ENCODE results near the gene NFIL3.

NFIL3 gene

DNA sequence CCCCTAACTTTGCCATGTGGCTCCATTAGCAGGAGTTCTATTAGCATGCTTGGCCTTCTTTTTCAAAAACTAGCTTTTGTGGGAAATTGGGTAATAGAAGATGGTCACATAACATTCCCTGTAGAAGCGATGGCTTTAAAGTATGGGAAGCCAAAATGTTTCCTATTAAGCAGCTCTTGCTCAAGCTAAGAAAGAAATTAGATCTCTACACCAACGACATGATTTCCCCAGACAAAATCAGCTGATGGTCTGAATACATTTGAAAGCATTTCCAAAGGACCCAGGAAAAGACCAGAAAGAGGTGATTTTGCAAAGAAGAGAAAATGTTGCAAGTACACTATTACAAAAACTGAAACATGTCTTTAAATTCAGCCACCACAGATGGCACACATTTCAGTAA, 4.8 kb upstream of the NFIL3 start:
- TF ChIP-seq, protein P1, sequence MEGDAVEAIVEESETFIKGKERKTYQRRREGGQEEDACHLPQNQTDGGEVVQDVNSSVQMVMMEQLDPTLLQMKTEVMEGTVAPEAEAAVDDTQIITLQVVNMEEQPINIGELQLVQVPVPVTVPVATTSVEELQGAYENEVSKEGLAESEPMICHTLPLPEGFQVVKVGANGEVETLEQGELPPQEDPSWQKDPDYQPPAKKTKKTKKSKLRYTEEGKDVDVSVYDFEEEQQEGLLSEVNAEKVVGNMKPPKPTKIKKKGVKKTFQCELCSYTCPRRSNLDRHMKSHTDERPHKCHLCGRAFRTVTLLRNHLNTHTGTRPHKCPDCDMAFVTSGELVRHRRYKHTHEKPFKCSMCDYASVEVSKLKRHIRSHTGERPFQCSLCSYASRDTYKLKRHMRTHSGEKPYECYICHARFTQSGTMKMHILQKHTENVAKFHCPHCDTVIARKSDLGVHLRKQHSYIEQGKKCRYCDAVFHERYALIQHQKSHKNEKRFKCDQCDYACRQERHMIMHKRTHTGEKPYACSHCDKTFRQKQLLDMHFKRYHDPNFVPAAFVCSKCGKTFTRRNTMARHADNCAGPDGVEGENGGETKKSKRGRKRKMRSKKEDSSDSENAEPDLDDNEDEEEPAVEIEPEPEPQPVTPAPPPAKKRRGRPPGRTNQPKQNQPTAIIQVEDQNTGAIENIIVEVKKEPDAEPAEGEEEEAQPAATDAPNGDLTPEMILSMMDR (conservative IDR thresholded peaks at IDR 0.05; ENCODE audit: low read depth, low read length): no peak
- H3K4me3 ChIP-seq (ENCODE audit: low read depth, low read length): no peak overlapping the region
- DNase-seq (ENCODE audit: low read depth): peak; percentile 64

DNA sequence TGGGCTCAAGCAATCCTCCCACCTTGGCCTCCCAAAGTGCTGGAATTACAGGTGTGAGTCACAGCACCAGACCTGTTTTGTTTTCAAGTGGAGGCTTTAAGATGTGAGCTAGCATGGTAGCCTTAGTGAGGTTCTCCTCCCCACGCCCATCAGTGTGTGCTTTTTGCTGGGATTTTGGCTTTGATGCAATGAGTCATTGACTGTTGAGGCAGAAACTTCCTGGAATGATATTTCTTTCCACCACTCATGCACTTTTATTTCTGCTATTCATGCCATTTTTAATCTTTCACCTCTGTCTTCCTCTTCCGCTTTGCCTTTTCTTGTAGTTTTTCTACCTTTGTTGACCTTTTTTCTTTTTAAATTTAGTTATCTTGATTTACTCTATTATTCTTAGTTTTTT, 4.2 kb upstream of the NFIL3 start:
- DNase-seq (ENCODE audit: low read depth): peak; percentile 68
- TF ChIP-seq, protein P1 (conservative IDR thresholded peaks at IDR 0.05; ENCODE audit: low read depth, low read length): no peak
- H3K4me3 ChIP-seq (ENCODE audit: low read depth, low read length): no peak overlapping the region

DNA sequence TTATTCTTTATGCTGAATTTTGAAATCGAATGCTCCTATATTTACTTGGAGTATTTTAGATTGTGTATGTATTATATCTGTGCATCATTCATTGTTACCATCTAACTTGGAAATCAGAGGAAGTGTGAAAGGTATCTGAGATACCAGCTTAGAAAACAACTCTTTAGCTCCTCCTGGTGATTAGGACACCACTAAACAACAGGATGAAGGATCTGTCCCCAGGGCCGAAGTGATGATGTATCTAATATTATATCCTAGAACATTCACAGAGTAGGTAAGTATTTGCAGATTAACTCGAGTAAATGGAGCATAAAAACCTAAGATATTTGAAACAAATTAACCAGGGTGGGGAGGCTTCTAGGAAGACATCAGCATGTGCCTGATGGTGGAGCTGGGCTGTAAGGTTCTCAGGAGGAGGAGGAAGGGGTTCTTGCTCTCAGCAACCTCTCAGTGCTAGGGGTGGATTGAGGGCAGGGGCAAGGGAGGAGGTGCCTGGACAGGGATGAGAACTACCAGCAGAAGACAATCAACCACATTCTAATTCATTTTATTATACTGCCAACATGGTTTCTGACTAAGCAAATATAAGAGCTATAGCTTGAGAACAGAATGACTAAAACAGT, 2.6 kb upstream of the NFIL3 start:
- no peak overlapping the region for H3K4me3 ChIP-seq (ENCODE audit: low read depth, low read length)
- DNase-seq (ENCODE audit: low read depth): peak; percentile 82
- TF ChIP-seq, protein P1 (conservative IDR thresholded peaks at IDR 0.05; ENCODE audit: low read depth, low read length): peak; percentile 59

DNA sequence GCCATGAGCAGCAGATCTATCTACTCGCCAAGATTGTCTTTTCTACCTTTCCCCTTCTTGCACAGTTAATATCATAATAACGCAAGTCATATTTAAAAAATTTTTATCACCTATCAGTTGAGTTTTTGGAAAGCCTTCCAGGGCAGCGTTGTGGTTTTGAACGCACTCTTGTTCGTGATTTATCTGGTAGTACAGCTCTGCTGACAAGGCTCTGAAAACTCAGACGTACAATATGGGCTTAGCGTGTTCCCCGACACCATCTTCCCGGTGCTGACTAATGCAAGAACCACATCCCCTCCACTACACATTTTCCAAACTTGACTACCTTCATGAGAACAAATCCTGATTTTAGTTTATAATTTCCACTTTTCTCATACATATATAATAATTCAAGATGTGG, 1.6 kb upstream of the NFIL3 start:
- no peak overlapping the region for H3K4me3 ChIP-seq (ENCODE audit: low read depth, low read length)
- TF ChIP-seq, protein P1 (conservative IDR thresholded peaks at IDR 0.05; ENCODE audit: low read depth, low read length): no peak
- no peak for DNase-seq (ENCODE audit: low read depth)

DNA sequence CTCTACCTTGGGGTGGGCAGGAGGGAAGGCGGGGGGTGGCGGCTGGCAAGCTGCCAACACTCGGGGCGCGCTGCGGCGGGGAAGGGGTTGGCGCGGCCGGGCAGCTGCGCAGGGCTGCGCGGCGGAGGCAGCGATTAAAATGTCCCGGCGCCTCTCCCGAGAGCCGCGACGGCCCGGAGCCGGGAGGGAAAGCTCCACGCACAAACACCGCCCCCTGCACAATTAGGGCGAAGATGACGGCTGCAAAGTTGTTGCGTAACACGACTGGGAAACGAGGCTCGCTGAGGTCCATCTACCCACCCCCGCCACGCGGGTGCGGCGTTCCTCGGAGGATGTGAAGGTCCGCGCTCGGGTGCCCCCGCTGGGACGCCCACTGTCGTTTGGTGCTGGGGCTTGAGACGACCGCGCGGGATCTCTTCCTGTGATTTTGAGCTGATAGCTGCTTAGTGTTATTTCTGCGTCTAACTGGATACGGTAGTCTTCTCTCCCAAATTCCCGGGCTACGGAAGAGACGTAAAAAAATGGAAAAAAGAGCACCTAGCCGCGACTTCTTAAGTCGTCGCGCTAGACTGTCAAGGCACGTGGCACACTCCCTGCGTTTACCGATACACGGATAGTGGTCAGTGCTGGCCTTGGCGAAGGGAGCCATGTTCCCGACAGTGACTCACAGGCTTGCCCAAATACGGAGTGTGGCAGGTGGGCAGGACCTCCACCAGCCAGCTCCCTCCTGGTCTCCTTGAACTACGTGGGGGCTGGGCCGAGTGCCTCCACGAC, 958 bp upstream of the NFIL3 start:
- TF ChIP-seq, protein P1 (conservative IDR thresholded peaks at IDR 0.05; ENCODE audit: low read depth, low read length): peak; percentile 31
- H3K4me3 ChIP-seq (ENCODE audit: low read depth, low read length): peak overlapping the region; percentile 80
- peak; percentile 91 for DNase-seq (ENCODE audit: low read depth)

DNA sequence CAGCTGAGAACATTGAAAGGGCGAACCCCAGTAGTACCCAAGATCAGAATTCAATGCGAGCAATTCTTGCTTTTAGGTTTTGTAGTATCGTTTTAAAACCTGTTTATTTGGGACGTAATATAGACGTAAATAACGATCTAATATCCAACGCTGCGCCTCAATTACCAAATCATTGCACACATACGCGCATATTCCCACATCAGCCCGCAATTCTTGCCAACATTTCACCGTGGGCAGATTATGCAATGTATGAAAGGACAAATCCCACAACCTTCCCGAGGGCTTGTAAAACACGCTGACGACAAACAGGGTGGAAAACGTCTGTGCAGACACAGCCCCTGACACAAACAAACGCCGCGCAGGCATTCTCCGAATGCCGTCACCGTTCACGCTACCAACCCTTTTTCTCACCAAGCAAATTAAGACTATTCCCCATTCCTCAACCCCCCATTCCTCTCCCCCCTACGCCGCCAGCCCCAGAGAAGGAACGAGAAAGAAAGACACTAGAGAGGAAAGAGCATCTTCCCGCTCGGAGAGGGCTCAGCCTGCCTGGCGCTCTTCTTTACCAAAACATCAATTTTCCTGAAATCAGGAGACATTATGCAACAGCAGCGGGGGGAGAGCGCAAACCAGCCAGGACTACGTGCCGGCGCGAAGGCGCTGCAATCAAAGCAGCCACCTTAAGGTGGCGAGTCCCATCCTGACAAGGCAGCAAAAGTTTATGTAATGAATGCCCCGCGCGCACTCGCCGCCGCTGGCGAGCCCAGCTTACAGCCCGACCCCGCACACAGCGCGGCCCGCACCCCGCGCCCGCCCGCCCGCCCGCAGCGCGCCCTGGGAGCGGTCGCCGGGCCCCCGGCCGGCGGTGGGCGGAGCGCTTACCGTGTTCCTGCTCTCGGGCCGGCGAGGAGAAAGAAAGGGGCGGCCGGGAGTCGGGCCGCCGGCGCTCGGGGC, 597 bp downstream of the NFIL3 start:
- DNase-seq (ENCODE audit: low read depth): peak; percentile 82
- H3K4me3 ChIP-seq (ENCODE audit: low read depth, low read length): peak overlapping the region; percentile 74
- TF ChIP-seq, protein P1 (conservative IDR thresholded peaks at IDR 0.05; ENCODE audit: low read depth, low read length): peak; percentile 42

Data from choroid plexus epithelial cell (primary cell).